ENCODE measurements around the gene NFIA. TPM values are rescaled to one million over a fixed set of nuclear protein-coding genes. Genes with fewer than 3 reads are reported as not detected.

The NFIA gene
- total and polyA plus RNA-seq, 2 of the 13 experiments (the other 11 are each of a cell fraction or from before 2014, with no cell fraction given): 14.7 to 28.5 TPM

DNA sequence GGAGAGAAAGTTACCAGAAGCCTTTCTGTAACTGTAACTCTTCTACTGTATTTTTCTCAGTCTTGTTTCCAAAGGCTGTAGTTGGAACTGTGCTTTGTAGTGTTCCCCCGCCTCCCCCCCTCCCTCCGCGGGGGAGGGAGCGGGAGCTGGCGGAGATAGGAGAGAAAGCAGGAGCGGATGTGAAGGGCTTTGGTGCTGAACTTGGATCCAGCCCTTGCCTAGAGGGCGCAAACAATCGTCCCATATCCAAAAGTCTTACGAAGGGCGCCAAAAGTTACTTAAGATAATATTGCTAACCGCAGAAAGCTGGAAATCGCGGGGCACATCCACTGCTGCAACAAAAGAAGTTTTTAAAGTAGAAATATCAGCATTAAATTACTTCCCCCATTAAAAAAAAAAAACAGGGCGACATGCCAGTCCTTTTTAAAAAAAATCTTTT lies 2.4 kb upstream of the NFIA start (continued):
- TF ChIP-seq, protein P1, sequence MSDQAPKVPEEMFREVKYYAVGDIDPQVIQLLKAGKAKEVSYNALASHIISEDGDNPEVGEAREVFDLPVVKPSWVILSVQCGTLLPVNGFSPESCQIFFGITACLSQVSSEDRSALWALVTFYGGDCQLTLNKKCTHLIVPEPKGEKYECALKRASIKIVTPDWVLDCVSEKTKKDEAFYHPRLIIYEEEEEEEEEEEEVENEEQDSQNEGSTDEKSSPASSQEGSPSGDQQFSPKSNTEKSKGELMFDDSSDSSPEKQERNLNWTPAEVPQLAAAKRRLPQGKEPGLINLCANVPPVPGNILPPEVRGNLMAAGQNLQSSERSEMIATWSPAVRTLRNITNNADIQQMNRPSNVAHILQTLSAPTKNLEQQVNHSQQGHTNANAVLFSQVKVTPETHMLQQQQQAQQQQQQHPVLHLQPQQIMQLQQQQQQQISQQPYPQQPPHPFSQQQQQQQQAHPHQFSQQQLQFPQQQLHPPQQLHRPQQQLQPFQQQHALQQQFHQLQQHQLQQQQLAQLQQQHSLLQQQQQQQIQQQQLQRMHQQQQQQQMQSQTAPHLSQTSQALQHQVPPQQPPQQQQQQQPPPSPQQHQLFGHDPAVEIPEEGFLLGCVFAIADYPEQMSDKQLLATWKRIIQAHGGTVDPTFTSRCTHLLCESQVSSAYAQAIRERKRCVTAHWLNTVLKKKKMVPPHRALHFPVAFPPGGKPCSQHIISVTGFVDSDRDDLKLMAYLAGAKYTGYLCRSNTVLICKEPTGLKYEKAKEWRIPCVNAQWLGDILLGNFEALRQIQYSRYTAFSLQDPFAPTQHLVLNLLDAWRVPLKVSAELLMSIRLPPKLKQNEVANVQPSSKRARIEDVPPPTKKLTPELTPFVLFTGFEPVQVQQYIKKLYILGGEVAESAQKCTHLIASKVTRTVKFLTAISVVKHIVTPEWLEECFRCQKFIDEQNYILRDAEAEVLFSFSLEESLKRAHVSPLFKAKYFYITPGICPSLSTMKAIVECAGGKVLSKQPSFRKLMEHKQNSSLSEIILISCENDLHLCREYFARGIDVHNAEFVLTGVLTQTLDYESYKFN (CRISPR knock-in tag; conservative IDR thresholded peaks at IDR 0.05): peak; percentile 64
- TF ChIP-seq PHB2 (IDR thresholded peaks at IDR 0.05; ENCODE audit: partially characterized antibody) (no peak), SNAPC2 (CRISPR knock-in tag; IDR thresholded peaks at IDR 0.05) (no peak), CEBPG (CRISPR knock-in tag; IDR thresholded peaks at IDR 0.05) (no peak), ZNF20 (CRISPR knock-in tag; IDR thresholded peaks at IDR 0.05) (no peak), NFATC3 (CRISPR knock-in tag; IDR thresholded peaks at IDR 0.05) (no peak), SOX5 (CRISPR knock-in tag; IDR thresholded peaks at IDR 0.05; ENCODE audit: borderline replicate concordance) (peak; percentile 56; the same call in 1 of the 2 replicates), ZNF746 (CRISPR knock-in tag; IDR thresholded peaks at IDR 0.05) (0 out of 2 replicates have a peak, but pooled peaks have one; percentile 58), ESRRA (CRISPR knock-in tag; IDR thresholded peaks at IDR 0.05; ENCODE audit: low read depth) (no peak), ZNF549 (CRISPR knock-in tag; IDR thresholded peaks at IDR 0.05) (no peak)
- TF ChIP-seq, protein P2, sequence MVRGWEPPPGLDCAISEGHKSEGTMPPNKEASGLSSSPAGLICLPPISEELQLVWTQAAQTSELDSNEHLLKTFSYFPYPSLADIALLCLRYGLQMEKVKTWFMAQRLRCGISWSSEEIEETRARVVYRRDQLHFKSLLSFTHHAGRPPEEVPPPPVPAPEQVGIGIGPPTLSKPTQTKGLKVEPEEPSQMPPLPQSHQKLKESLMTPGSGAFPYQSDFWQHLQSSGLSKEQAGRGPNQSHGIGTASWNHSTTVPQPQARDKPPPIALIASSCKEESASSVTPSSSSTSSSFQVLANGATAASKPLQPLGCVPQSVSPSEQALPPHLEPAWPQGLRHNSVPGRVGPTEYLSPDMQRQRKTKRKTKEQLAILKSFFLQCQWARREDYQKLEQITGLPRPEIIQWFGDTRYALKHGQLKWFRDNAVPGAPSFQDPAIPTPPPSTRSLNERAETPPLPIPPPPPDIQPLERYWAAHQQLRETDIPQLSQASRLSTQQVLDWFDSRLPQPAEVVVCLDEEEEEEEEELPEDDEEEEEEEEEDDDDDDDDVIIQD (CRISPR knock-in tag; IDR thresholded peaks at IDR 0.05; ENCODE audit: low read depth): 0 out of 2 replicates have a peak, but pooled peaks have one; percentile 30
- TF ChIP-seq, protein P3, sequence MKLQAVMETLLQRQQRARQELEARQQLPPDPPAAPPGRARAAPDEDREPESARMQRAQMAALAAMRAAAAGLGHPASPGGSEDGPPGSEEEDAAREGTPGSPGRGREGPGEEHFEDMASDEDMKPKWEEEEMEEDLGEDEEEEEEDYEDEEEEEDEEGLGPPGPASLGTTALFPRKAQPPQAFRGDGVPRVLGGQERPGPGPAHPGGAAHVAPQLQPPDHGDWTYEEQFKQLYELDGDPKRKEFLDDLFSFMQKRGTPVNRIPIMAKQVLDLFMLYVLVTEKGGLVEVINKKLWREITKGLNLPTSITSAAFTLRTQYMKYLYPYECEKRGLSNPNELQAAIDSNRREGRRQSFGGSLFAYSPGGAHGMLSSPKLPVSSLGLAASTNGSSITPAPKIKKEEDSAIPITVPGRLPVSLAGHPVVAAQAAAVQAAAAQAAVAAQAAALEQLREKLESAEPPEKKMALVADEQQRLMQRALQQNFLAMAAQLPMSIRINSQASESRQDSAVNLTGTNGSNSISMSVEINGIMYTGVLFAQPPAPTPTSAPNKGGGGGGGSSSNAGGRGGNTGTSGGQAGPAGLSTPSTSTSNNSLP (IDR thresholded peaks at IDR 0.05; ENCODE audit: low read depth, low read length): no peak
- TF ChIP-seq, protein P4, sequence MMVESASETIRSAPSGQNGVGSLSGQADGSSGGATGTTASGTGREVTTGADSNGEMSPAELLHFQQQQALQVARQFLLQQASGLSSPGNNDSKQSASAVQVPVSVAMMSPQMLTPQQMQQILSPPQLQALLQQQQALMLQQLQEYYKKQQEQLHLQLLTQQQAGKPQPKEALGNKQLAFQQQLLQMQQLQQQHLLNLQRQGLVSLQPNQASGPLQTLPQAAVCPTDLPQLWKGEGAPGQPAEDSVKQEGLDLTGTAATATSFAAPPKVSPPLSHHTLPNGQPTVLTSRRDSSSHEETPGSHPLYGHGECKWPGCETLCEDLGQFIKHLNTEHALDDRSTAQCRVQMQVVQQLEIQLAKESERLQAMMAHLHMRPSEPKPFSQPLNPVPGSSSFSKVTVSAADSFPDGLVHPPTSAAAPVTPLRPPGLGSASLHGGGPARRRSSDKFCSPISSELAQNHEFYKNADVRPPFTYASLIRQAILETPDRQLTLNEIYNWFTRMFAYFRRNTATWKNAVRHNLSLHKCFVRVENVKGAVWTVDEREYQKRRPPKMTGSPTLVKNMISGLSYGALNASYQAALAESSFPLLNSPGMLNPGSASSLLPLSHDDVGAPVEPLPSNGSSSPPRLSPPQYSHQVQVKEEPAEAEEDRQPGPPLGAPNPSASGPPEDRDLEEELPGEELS (CRISPR knock-in tag; IDR thresholded peaks at IDR 0.05): 0 out of 2 replicates have a peak, but pooled peaks have one; percentile 62
- TF ChIP-seq, protein P5, sequence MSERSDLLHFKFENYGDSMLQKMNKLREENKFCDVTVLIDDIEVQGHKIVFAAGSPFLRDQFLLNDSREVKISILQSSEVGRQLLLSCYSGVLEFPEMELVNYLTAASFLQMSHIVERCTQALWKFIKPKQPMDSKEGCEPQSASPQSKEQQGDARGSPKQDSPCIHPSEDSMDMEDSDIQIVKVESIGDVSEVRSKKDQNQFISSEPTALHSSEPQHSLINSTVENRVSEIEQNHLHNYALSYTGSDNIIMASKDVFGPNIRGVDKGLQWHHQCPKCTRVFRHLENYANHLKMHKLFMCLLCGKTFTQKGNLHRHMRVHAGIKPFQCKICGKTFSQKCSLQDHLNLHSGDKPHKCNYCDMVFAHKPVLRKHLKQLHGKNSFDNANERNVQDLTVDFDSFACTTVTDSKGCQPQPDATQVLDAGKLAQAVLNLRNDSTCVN (CRISPR knock-in tag; IDR thresholded peaks at IDR 0.05; ENCODE audit: borderline replicate concordance): peak; percentile 36; the same call in 1 of the 2 replicates
